GM12892 (cell line): ENCODE measurements around the gene PDE8A.

Experiments used
- POLR2A ChIP-seq: IDR thresholded peaks from 2 replicates; pipeline ENCODE4 v1.6.1; 2011; ENCODE audit warnings: low read depth, low read length, control low read depth
- POLR2AphosphoS5 ChIP-seq: IDR thresholded peaks from 2 replicates; pipeline ENCODE4 v1.6.1; 2011; ENCODE audit warnings: low read depth, low read length, control low read depth

GRCh38 chr15:85072917-85073316 is 91.3 kb downstream of the PDE8A start:
- TF ChIP-seq POLR2A (no peak), POLR2AphosphoS5 (no peak)
